Left hindlimb (tissue), 1 donor: ENCODE results near the gene RERE.
"Not testable (repeated sequence)": the region's sequence is repeated elsewhere in the genome, so short reads cannot be mapped to it uniquely, and the experiment has no call there.

ENCODE experiments used
- DNase-seq: peaks from one replicate; pipeline ENCODE4 v3.0.0-alpha.2; 2018

The RERE gene

DNA sequence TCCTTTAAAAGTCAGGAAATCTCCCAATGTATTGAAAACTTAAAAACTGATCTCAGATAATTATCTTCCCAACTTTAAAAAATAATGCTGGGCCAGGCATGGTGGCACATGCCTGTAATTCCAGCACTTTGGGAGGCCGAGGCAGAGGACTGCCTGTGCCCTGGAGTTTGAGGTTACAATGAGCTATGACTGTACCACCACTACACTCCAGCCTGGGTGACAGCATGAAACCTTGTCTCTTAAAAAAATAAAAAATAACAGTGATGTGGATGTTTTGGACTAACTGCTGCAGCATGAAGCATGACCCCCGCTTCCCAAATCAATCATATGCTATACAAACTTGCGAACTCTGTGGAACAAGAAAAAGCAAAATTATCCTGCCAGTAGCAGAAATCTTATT lies 186.3 kb downstream of the RERE start:
- DNase-seq, result no peak

DNA sequence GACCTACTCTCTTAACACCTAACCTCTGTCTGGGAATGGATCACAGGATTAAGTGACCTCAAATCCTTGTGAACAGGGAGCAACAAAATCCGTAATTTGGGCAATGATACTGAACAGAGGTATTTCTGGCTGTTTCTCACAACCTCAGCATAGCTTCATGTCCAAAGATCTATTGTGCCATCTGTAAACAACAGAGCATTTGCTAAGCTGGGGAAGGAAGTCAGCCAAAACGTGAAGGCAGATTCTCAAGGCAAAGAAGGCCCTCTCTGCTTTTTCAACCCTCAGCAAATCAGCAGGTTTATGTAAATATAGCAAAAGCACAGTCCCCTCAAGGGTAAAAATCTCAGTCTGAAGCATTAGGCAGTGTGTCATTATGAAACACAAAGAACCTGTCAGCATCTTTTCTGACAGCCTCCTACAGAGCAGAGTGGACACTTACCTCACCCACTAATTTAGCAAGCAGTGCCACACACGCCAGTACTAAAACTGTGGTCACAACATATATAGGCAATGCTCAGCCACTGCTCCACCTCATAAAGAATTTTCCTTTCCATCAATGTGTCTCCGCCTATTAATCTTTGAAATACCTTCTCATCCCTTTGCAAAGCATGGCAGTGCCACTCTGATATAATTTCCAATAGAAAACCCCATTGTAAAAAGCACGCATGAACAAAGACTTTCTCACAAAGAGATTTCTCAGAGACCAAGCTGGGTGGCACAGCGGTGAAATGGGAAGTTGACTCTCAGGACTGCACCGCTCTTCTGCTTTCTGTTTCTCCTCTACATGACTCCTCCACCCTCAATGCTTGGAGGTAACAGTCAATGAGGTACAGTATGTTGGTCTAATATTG lies 188.0 kb downstream of the RERE start:
- no peak for DNase-seq

- DNase-seq, result no peak
Measured at GRCh38 chr1:8628606-8629005, 188.8 kb downstream of the RERE start.

GRCh38 chr1:8627728-8628127 lies 189.7 kb downstream of the RERE start:
- DNase-seq, result no peak

GRCh38 chr1:8625981-8626898 lies 191.2 kb downstream of the RERE start:
- DNase-seq, result no peak

- no peak for DNase-seq
Measured at GRCh38 chr1:8625491-8625890, 191.9 kb downstream of the RERE start.

DNA sequence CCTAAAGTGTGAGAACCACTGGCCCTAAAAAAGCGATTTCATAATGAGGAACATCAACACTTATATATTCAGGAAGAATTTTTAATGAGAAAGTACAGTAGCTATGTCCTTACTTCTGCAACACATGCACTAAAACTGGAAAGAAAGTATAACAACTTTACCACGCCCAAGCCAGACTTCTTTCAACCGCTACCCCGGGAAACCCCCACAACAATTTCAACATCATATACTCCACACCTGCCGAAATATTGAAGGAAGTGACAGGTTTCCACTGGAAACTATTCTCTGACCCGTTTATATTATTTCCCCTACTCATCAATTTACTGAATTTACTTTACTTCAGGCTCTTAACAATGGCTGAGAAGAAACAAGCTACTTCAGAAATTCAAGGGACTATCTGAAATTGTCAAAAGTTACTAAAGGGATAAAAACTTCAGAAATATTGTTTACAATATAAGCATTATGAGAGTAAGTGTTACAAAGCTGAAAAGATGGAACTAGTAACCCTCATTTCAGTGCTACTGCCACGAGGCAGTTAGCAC lies 193.7 kb downstream of the RERE start:
- DNase-seq, result not testable (repeated sequence)

DNA sequence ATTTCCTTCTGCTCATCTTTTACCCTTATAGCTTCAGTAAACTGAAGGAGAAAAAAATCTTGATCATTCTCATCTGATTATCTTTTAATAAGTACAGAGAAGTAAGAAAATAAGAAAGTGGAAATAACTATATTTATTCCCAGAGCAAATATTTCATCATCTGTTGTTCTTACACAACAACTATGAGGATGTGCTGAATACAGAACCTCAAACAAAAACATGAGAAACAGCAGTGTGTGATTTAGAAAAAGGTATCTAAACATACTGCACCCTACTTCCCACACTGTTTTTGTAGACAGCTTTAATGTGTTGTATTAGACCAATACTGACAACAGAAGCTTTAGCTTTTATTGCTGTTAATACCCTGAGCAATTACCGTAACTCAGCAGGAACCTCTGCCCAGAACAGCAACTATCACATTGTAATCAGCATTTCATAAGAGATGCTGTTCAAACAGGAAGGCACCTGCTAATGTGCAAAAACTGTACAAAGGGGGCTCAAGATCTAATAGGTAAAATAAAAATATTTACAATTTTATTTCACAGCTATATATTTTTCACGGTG lies 195.6 kb downstream of the RERE start:
- not testable (repeated sequence) for DNase-seq

- not testable (repeated sequence) for DNase-seq
Measured at GRCh38 chr1:8621034-8621582, 196.3 kb downstream of the RERE start.

DNA sequence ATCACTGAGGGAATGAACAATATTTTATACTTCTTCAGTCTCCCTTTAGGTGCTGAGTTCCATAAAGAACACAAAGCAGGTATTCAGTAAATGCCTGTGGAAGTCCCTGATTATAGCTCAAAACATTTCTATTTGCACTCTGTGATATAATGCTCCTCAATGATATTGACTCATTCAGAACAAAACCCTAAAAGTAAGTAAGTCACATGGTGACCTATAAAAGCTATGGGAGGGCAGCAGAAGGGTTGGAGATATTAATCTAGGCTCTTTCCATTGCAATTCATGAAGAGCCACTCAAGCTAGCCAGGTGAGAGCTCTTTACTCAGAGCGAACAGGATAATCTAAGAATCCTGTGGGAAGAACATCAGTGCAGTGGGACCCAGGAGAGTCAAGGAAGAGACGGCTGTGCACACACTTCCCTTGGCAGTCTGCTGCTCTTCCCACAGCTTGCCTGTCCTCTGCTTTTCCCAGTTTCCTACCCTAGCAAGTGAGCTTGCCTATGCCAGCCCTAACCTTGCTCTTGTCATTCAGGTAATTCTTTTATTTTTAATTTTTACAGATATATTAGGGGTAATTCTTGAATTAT lies 197.4 kb downstream of the RERE start:
- not testable (repeated sequence) for DNase-seq

DNA sequence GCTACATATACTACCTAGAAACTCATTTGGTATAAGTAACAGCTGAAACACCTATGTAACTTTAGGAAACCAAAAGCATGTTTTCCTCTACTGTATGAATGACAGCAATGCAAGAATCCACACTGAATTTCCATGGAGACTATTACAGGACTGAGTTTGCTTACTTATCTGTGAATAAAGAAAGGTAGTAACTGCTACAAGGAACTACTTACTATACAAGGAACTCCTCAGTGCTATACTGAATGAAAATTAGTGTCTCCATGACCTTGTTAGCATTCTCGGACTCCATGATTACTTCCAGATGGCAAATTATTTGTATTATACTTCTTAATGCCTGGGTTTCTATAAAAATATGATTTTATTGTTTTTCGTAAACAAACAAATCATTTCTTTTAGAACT lies 198.0 kb downstream of the RERE start:
- DNase-seq, result not testable (repeated sequence)

DNA sequence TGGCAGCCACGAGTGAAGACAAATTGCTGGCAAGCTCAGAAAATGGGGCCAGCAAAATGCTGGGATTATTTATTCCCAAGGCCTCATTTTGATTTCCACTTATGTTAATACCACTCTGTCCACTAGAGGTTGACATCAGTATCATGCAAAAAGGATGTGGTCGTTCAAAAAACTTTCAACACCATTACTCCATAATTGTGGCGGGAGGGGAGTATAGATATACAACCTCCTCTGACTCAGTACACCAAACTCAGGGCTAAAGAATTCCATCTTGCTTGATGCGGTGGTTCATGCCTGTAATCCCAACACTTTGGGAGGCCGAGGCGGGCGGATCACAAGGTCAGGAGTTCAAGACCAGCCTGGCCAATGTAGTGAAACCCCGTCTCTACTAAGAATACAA lies 200.6 kb downstream of the RERE start:
- DNase-seq, result not testable (repeated sequence)

GRCh38 chr1:8611634-8612515 lies 205.6 kb downstream of the RERE start:
- not testable (repeated sequence) for DNase-seq

- no peak for DNase-seq
Measured at GRCh38 chr1:8607906-8608305, 209.5 kb downstream of the RERE start.

DNA sequence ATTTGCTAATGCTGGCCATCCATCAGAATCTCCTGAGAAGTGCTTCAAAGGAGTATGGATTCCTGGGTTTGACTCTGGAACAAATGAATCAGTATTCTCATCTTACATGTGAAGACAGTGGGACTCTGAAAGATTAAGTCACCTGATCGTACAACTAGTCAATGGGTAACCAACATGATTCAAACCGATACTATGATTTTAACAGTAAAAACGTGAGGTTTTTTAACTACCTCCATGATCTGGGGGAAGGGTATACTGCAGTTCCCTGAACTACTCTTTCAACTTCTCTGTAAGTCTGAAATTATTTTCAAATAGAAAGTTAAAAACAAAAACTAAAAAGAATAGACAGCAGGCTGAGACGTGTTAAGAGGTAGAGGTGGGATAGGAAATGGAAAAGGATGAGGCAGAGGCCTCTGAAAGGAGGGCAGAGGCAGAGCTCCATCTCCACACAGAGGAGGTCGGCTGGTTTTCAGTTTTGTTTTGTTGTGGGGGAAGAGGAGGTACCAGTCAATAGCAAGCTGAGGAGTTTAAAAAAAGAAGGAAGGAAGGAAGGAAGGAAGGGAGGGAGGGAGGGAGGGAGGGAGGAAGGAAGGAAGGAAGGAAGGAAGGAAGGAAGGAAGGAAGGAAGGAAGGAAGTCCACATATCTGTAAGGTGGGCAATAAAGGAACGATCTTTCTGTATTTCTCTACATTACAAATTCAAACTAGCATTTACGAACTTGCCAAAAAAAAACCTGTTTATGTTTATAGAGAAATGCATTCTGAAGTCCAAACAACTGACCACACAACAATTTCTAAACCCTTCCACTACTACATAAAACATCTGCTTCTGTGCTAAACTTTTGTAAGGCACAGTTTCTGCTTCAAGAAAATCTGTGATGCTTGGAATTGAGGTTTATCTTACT lies 213.1 kb downstream of the RERE start:
- no peak for DNase-seq

DNA sequence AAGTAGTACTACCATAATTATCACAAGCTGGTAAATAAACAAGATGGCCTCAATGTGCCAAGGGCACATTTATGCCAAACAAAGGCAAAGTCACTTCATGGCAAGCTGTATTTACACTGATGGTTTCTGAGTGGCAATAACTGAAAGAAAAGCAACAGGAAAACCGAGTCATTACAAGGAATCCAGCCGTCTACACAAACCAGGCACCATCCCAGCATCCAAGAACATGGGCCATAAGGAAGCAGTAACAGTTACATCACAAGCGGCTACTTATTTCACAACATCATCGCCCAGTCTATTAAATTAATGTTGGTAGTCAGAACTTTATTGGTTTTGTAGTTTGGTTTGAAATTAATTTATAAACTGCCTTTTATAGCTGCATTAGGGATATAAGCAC lies 214.2 kb downstream of the RERE start:
- DNase-seq, result no peak

DNA sequence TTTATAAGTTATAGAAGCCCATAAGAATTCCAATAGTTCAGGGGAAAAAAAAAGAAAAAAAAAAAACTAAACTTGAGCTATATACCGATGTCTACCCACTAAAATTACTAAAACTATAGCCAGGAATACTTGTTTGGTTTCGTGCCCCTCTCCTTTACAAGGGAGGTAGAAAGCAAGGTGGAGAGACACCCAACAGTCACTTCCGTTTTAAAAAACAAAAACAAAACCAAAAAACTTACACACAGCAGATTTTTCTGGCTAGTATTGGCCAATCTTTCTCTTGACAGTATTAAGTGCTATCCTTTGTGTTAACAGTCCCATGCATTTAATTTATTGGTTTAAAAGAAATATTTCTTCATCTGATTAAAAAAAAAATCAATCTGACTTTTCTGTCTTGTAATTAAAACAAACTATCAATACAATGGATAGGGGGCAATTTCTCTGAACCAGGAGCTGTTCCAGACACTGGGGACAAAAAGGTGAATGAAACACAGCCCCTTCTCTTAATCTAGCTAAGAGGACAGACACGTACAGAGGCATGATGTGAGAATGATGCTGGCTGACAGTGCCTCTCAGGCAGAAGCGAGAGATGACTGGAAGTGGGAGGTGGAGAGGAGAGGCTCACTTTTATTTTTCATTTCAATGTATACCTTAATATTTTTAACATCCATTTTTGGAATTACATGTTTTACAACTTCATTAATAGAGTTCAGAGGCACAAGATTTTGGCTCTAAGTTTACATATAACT lies 214.8 kb downstream of the RERE start:
- no peak for DNase-seq

DNA sequence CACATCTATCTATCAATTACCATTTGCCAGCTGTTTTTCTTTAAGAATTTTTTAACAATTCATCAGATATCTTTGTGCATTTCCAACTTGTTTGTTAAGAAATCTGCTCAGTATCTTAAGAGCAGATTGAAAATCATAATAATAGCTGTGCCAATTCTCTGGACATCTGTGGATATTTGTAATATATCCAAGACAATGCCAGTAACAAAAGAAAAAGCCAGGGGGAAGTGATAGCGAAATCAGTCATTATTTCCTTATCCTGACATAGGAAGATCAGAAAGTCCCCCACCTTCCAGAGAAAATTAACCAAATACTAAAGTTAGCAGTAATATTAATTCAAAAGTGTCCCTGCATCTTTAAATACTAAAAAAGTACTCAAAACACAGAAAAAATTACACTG lies 217.1 kb downstream of the RERE start:
- no peak for DNase-seq

DNA sequence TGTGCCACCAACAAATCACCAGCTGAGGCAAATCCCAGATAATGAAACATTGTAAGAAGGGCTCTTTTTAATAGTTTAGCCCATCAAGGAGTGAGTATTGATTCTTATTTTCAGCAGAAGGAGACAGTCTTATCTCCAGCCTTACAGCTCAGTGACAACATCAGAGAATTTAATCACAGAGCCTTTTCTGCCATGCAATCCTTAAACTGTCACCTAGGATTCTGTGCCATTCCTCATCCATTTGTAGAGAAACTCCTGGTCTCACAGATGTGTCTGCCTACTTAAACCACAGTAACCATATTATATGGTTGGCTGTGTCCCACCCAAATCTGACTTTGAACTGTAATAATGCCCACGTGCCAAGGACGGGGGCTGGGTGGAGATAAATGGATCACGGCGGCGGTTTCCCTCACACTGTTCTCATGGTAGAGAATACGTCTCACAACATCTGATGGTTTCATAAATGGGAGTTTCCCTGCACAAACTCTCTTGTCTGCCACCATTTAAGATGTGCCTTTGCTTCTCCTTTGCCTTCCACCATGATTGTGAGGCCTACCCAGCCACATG lies 217.7 kb downstream of the RERE start:
- DNase-seq, result no peak
